Kidney (tissue), 14 donors: ENCODE results near the gene OTUB2. TPM values are rescaled to one million over a fixed set of nuclear protein-coding genes. Genes with fewer than 3 reads are reported as not detected.

Source experiments
- DNase-seq, 5 donors: peaks; one replicate each; pipeline ENCODE4 v3.0.0-alpha.2; 2013 to 2020
- FAIRE-seq: peaks from 2 replicates; lab custom pipeline; 2012; peaks lifted over from hg19 to GRCh38; lab: Jason Lieb, UNC
- H3K27ac ChIP-seq, 2 donors: one replicate each; pipeline ENCODE4 v1.7.0; 2013; ENCODE audit warnings: low read depth in 2 of 2, low read length in 2 of 2, inconsistent platforms in 1 of 2
- H3K27me3 ChIP-seq: one replicate; pipeline ENCODE4 v1.7.1; 2013; ENCODE audit warnings: low read length, inconsistent platforms; ENCODE audit not compliant: control insufficient read depth, insufficient read depth
- H3K36me3 ChIP-seq, 3 donors: one replicate each; pipeline versions ENCODE4 v1.7.0 to v1.7.1; 2013; ENCODE audit warnings: low read length in 3 of 3, control low read depth in 1 of 3, inconsistent platforms in 1 of 3; ENCODE audit not compliant: insufficient read depth in 3 of 3, control insufficient read depth in 2 of 3
- H3K4me1 ChIP-seq, 3 donors: one replicate each; pipeline versions ENCODE4 v1.7.0 to v1.7.1; 2013; ENCODE audit warnings: low read length in 3 of 3, inconsistent platforms in 1 of 3, low read depth in 1 of 3; ENCODE audit not compliant: control insufficient read depth in 2 of 3, insufficient read depth in 2 of 3
- H3K4me3 ChIP-seq, 3 donors: one replicate each; pipeline versions ENCODE4 v1.7.0 to v1.8.1; 2013; ENCODE audit warnings: low read length in 3 of 3, control low read depth in 1 of 3, inconsistent platforms in 1 of 3
- H3K9ac ChIP-seq, 3 donors: one replicate each; pipeline versions ENCODE4 v1.7.0 to v1.7.1; 2013; ENCODE audit warnings: low read length in 3 of 3, control low read depth in 1 of 3, inconsistent platforms in 1 of 3
- H3K9me3 ChIP-seq, 3 donors: one replicate each; pipeline versions ENCODE4 v1.7.0 to v1.7.1; 2013; ENCODE audit warnings: low read length in 3 of 3, control low read depth in 1 of 3, inconsistent platforms in 1 of 3; ENCODE audit not compliant: control insufficient read depth in 2 of 3, insufficient read depth in 1 of 3
- intact Hi-C: fragments of 100-400 bp; cut with DNase I; formaldehyde crosslinking; loops from one replicate; pipeline ENCODE4 v1.11.1; 2022
- polyA plus RNA-seq: library from polyadenylated mRNA; stranded (reverse); fragments of 350-450 nt; fragmentation: Illumina TruSeq; extraction: RNeasy Lipid Tissue Mini Kit (QIAGEN cat#74804); gene quantifications from one replicate; pipeline ENCODE4 v1.2.3, GENCODE V29; 2014; ENCODE audit warnings: low read depth, low replicate concordance; ENCODE audit not compliant: insufficient read depth
- total RNA-seq: library from RNA; stranded (reverse); fragmentation: NEBNext Ultra II Directional; extraction: Animal tissue kit (Norgen Biotek cat#: 25700); gene quantifications from one replicate; pipeline ENCODE4 v1.2.1, GENCODE V29; 2021
- TF ChIP-seq, protein P1 (sequence below): IDR thresholded peaks from 3 replicates; pipeline ENCODE4 v1.5.1; 2012; ENCODE audit warnings: mild to moderate bottlenecking, moderate library complexity, borderline replicate concordance; ENCODE audit not compliant: insufficient read depth; ENCODE audit errors: extremely low read depth
- donor health status: control.
- donor health status: control.
- donor health status: control.
- donor health status: control.
- donor health status: control.
- donor health status: DM: yes; HTN: yes; CAD: no.
- donor health status: Normal renal cell carcinoma (clear cell type).

OTUB2 gene
- total and polyA plus RNA-seq, 2 donors from 2014 or later = 1.1 to 1.6 TPM

- Histone ChIP-seq H3K36me3 (no peaks in the 10 kb centered on the region), H3K4me1 (no peaks in the 10 kb centered on the region), H3K27ac (no peak overlapping the region), H3K9ac (no peak overlapping the region), H3K4me3 (no peak overlapping the region), H3K9me3 (no peaks in the 10 kb centered on the region), H3K27me3 (no peaks in the 10 kb centered on the region)
- intact Hi-C loops = no loop called here
- TF ChIP-seq, protein P1, sequence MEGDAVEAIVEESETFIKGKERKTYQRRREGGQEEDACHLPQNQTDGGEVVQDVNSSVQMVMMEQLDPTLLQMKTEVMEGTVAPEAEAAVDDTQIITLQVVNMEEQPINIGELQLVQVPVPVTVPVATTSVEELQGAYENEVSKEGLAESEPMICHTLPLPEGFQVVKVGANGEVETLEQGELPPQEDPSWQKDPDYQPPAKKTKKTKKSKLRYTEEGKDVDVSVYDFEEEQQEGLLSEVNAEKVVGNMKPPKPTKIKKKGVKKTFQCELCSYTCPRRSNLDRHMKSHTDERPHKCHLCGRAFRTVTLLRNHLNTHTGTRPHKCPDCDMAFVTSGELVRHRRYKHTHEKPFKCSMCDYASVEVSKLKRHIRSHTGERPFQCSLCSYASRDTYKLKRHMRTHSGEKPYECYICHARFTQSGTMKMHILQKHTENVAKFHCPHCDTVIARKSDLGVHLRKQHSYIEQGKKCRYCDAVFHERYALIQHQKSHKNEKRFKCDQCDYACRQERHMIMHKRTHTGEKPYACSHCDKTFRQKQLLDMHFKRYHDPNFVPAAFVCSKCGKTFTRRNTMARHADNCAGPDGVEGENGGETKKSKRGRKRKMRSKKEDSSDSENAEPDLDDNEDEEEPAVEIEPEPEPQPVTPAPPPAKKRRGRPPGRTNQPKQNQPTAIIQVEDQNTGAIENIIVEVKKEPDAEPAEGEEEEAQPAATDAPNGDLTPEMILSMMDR = no peak
- FAIRE-seq = no peak
- no peak for DNase-seq
These were observed 5.1 kb upstream of the OTUB2 start for GRCh38 chr14:94021001-94021400.

DNA sequence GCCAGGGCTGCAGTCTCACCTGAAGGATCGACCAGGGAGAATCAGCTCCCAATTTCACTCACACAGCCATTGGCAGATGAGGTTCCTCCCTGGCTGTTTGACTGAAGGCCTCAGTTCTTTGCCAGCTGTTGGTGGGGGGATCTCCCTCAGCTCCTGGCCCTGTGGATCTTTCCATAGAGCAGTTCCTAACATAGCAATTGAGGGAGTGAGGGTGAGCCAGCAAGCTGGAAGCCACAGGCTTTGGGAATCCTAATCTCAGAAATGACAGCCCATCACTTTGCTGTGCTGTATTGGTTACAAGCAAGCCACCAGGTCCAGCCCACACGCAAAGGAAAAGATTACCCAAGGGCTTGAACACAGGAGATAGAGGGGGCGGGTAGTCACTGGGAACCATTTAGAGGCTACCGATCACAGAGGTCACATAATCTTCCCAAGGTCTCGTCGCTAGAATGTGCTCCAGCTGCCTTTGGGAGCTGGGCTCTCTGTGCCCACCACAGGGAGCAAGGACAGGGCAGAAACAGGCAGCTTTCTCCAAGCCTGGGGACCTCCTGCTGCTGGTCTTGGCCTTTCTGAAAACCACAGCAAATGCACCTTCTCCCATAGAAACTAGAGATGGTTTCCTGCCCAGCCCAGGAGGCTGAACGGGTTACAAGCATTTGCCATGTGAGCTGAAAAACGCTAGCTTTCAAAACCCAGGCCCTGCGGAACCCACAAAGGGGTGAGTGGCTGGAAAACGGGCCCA is 4.6 kb upstream of the OTUB2 start:
- no peak for DNase-seq
- Histone ChIP-seq H3K4me3 (no peak overlapping the region), H3K9me3 (no peaks in the 10 kb centered on the region), H3K27me3 (no peaks in the 10 kb centered on the region), H3K36me3 (no peaks in the 10 kb centered on the region), H3K9ac (no peak overlapping the region), H3K4me1 (no peaks in the 10 kb centered on the region), H3K27ac (no peak overlapping the region)
- no peak for FAIRE-seq
- TF ChIP-seq, protein P1 = no peak
- intact Hi-C loops = no loop called here

- intact Hi-C loops = no loop called here
- Histone ChIP-seq H3K9me3 (no peaks in the 10 kb centered on the region), H3K27ac (no peak overlapping the region), H3K4me3 (no peak overlapping the region), H3K27me3 (no peaks in the 10 kb centered on the region), H3K36me3 (no peaks in the 10 kb centered on the region), H3K9ac (no peak overlapping the region), H3K4me1 (no peaks in the 10 kb centered on the region)
- no peak for DNase-seq
- no peak for FAIRE-seq
- TF ChIP-seq, protein P1 = no peak
These were observed 3.4 kb upstream of the OTUB2 start for GRCh38 chr14:94022532-94023411.
